SH-SY5Y (cell line): ENCODE measurements around the gene CHMP5.

Source experiments
- GATA2 ChIP-seq: IDR thresholded peaks from 2 replicates; pipeline ENCODE4 v1.6.1; 2011; ENCODE audit warnings: mild to moderate bottlenecking, low read depth, low read length
- GATA3 ChIP-seq: IDR thresholded peaks from 2 replicates; pipeline ENCODE4 v1.6.1; 2011; ENCODE audit warnings: low read depth, mild to moderate bottlenecking, low read length, moderate library complexity

CHMP5 gene

DNA sequence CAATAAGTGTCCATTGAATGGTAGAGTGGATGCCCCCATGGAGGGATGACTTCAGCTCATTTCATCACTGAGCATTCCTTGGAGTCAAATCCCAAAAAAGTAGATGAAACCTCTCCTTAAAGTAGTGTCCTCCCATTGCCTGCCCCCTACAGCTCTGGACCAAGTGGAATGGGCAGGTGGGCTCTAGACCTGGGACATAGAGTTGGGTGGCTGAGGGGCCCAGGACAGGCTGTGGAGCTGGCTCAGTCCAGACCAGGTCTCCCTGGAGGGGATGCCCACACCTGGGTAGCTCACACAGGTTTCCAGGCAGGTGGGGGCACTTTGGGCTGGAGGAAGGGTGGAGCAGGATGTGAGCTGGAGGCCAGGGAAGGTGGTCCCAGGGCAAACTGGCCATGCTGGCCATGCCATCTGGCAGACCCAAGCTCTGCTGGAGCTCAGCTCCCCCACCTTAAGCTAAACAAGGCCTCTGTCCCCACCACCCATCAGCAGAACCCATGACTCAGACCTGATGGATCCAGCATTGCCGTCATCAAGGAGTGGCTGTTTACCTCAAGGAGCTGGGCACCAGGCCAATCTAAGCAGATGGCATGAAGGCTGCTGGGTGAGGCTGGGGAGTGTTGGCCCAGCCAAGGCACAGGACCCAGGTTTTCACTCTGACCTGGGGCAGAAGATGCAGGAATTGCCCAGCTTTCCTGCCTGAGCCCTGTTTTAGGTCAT lies 31.1 kb upstream of the CHMP5 start:
- no peak for TF ChIP-seq GATA2
- no peak for TF ChIP-seq GATA3

DNA sequence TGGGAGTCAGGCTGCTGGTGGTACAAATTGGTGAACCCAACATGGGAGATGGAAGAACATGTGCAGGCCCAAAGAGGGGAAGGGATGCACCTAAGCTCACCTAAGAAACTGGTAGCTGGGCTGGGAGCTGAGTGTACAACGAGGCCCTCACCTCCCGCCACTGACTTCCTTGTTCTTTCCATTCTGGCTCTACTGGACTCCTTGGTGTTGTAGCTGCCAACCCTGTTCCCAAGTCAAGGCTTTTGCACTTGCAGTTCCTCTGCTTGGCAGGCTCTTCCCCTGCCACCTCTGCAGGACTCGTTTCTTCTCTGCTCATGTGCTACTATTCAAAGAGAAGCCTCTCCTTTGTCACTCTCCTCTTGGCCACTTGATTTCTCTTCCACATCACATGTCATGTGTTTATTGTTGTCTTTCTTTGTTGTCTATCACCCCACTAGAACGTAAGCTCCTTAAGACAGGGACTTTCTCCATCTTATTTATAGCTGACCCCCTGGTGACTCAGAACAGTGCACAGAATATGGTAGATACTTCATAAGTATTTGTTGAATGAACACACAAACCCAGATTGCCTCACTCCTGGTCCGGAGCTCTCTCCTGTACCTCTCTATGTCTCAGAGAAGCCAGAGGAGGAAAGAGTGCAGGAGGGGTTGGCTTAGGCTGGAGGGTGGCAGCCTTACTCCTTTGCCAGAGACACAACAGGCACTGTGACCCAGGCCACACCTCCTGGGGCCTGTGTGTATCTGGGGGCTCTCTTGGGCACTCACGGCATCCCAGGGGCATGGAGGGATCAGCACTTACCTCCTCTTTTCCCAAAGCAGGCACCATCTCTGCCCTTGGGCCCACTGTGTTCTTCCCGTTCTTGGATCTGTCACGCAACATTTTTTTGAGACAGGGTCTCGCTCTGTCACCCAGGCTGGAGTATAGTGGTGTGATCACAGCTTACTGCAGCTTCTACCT lies 30.1 kb upstream of the CHMP5 start:
- no peak for TF ChIP-seq GATA2
- TF ChIP-seq GATA3 = no peak

DNA sequence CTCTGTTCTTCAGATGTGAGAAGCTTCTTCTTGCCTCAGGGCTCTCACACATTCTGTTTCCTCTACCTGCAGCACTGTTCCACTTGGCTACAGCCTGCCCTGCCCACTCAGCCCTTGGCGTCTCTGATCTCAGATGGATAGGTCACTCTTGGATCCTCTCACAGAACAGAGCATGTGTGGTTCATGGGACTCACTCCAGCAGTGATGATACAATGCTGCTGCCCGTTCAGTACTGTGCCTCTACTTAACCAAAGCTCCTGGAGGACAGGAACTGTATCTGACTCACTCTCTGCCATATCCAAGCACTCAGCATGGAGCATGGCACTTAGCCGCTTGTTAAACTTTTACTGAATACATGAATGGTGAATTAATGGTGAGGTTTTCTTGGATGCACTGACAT lies 28.3 kb upstream of the CHMP5 start:
- TF ChIP-seq GATA2 (no peak), GATA3 (no peak)

DNA sequence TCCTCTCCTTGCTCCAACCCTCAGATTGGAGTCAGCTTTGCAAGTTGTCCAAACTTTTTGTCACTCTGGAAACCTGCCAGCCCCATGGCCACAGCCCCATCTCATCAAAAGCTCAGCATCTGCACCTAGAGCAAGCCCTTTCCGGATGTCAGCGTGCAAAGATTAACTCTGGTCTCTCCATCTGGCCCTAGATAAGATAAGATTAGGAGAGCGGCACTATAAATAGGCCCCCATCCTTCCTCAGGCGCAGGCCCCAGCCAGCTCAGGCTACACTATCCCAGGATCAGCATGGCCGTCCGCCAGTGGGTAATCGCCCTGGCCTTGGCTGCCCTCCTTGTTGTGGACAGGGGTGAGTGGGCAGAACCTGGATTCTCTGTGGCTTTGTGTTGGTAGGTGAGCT lies 24.9 kb upstream of the CHMP5 start, which contains the start of gene SPINK4:
Gene SPINK4 (plus strand): TSS at position 247 of the 400 bp plus-strand sequence. CDS start 42 bp downstream, at position 289.
- TF ChIP-seq GATA2 (peak; percentile 98), GATA3 (peak; percentile 88)

DNA sequence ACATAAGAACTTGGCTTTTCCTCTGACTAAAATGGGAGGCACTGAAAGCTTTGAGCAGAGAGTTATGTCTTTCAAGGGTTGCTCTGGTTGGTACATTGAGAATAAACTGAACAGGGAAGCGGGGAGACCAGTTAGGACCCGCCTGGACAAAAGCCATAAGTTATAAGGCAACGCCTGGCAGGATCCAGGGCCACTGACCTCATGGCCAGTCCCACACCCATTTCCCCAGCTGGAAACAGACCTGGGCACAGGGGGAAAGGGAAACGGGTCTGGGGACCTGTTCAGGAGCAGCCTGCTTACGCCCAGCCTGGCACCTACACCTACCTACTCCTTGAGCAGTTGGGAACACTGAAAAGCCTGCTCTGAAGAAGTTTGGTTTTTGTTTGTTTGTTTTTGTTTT lies 23.6 kb upstream of the CHMP5 start:
- TF ChIP-seq GATA3 (no peak), GATA2 (no peak)

DNA sequence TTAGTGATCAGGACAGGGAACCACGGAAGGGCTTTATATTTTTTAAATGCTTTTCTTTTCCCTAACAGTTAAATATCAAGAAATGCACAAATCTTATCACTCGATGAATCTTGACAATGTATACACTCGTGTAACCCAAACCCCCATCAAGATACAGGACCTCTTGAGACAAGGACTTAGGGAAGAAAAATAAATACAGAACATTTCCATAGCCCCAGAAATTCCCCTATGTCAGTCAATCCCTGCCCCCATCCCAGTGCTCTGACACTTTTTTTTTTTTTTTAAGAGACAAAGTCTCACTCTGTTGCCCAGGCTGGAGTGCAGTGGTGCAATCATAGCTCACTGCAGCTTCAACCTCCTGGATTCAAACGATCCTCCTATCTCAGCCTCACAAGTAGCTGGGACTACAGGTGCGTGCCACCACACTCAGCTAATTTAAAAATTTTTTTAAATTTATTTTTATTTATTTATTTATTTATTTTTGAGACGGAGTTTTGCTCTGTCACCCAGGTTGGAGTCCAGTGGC lies 22.2 kb upstream of the CHMP5 start:
- TF ChIP-seq GATA2 (no peak), GATA3 (no peak)

- no peak for TF ChIP-seq GATA2
- TF ChIP-seq GATA3 = no peak
Measured at GRCh38 chr9:33244137-33244784, 20.6 kb upstream of the CHMP5 start.

DNA sequence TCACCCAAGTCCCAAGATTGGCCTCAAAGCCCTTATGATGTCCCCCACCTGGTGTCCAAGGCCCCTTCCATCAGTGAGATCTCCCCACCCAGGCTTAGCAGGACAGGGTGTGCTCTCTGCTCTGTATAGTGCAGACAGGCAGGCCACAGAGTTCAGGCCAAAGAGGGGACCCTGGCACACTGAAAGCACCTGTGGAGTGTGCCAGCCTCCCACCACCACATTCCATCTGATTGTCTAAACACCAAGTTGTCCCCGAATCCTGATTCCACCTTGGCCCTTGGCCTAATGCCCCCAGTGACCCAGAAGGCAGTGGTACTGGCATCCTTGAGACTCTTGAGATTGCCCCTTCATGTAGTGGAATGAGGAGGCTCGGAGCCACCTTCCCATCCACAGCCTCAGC lies 19.5 kb upstream of the CHMP5 start:
- no peak for TF ChIP-seq GATA2
- no peak for TF ChIP-seq GATA3

DNA sequence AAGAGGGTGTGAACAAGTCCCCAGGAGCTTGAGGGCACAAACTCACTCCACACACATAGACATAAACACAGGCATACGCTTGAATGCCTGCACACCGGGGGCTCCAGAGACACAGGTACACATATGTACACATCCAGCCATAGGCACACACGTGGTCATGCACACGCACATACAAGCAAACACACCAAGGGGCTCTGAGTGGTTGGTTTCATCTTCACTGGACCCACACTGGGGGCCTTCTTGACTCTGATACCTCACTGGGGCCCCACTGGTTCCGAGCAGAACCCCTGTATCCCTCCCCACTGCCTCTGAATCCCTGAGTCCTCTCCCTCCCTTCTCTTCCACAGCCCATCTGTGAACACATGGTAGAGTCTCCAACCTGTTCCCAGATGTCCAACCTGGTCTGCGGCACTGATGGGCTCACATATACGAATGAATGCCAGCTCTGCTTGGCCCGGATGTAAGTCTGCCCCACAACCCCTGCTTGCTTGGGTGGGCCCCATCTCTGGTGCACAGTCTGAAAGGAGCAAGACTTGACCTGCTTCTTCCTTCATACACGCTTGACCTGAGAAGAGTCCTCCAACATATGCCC lies 18.5 kb upstream of the CHMP5 start:
- TF ChIP-seq GATA3 (no peak), GATA2 (no peak)

GRCh38 chr9:33248606-33249005 lies 16.2 kb upstream of the CHMP5 start:
- TF ChIP-seq GATA2 (no peak), GATA3 (no peak)

DNA sequence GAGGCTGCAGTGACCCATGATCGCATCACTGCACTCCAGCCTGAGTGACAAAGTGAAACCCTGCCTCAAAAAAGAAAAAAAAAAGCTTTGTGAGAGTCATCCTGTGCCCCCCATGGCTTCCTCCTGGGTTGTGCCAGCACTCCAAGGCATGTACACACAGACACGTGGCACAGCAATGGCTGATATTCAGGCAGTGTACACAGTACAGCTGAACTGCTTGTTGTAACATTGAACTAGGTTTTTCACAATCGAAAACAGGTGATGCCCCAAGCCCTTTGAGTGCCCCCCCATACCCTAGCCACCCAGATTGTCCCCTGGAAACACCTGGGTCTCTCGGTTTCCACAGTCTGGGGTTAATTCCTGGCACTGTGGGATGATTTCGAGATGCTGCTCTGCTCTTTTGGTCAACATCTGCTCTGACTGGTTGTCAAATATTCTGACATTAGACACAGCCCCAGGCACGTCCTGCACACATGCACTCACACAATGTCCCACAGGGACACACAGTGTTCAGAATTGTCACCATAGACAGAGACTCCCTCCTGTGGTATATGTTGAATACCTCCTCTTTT lies 15.7 kb upstream of the CHMP5 start:
- TF ChIP-seq GATA2 (no peak), GATA3 (no peak)

DNA sequence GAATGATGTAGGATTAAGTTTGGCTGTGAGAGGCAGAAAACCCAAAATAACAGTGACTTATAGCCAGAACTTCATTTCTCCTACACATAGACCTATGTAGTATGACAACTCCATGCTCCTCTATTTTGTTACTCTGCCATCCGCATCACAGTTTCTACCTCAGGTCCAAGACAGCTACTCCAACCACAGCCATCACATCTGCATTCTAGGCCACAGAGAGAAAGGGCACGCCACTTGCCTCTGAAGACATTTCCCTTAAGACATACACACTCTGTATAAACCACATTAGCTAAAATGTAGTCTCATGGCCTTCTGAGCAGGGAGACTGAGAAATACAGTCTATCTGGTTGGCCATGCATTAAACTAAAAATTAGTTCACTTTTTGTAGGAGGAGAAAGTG lies 14.9 kb upstream of the CHMP5 start:
- TF ChIP-seq GATA3 (no peak), GATA2 (no peak)

GRCh38 chr9:33250458-33250995 lies 14.3 kb upstream of the CHMP5 start:
- TF ChIP-seq GATA3 = no peak
- no peak for TF ChIP-seq GATA2

GRCh38 chr9:33254211-33254610 lies 10.6 kb upstream of the CHMP5 start:
- TF ChIP-seq GATA2 (no peak), GATA3 (no peak)

DNA sequence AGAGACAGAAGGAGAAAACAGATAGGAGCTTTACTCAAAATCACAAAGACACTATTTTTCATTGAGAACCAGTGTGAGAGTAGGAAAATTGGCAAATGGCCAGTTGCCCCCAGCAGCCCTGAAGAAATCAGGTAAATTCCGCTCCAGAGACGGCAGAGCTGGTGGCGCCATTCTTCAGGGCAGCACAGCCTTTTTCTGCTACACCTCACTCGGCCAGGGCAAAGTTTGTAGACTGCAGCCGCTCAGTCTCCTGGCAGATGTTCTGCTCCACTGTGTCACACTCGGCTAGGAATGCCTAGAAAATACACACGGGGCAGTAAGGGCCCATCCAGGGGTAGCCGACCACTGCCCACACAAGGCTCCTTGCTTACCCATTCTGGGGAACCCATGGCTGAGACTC lies 9.8 kb upstream of the CHMP5 start:
- TF ChIP-seq GATA3 (no peak), GATA2 (no peak)
